ENCODE data around the gene SPEF1.

- TF ChIP-seq POLR2A (IDR thresholded peaks at IDR 0.05; ENCODE audit: low read length) = no peak
- TF ChIP-seq GATA1 (IDR thresholded peaks at IDR 0.05; ENCODE audit: low read depth, low read length) = no peak
Measured at GRCh38 chr20:3767110-3767426, 14.2 kb downstream of the SPEF1 start.
